ENCODE data around the gene WWP2.

Gene WWP2

GRCh38 chr16:69799611-69800031 lies 37.5 kb downstream of the WWP2 start:
- Histone ChIP-seq H3K4me1 (ENCODE audit: control insufficient read depth, insufficient read depth, low read length) (no peaks in the 10 kb centered on the region), H3K9me3 (ENCODE audit: control insufficient read depth, insufficient read depth, low read depth, low read length) (no peaks in the 10 kb centered on the region), H3K4me3 (ENCODE audit: low read depth, low read length) (no peak overlapping the region), H3K36me3 (ENCODE audit: control insufficient read depth in 2 of 2, insufficient read depth in 1 of 2, low read length in 2 of 2) (peaks cover 0 to 15% of the 10 kb centered on the region in 2 experiments; a peak in 2 of 3 replicates), H3K27ac (ENCODE audit: extremely low read depth, low read depth, low read length) (no peak overlapping the region)
- ChIA-PET CTCF (interaction anchor here (0.6 to 6.5 kb wide), 2 partner anchors 49 to 131 kb away, joined by 3 to 81 read pairs; no protein-coding TSS in a partner anchor), POLR2A (no interaction called here)
- TF ChIP-seq ZNF169 (tag by site-specific recombination; IDR thresholded peaks at IDR 0.05) (no peak), ZNF157 (tag by site-specific recombination; IDR thresholded peaks at IDR 0.05) (no peak), ZNF518A (tag by site-specific recombination; conservative IDR thresholded peaks at IDR 0.05; ENCODE audit: low read depth) (no peak), ZNF560 (tag by site-specific recombination; IDR thresholded peaks at IDR 0.05; ENCODE audit: borderline replicate concordance) (no peak), SCRT1 (tag by site-specific recombination; IDR thresholded peaks at IDR 0.05; ENCODE audit: borderline replicate concordance) (no peak), ZFP41 (tag by site-specific recombination; IDR thresholded peaks at IDR 0.05; ENCODE audit: borderline replicate concordance) (no peak), ZNF121 (tag by site-specific recombination; IDR thresholded peaks at IDR 0.05) (no peak), ZNF354C (tag by site-specific recombination; IDR thresholded peaks at IDR 0.05; ENCODE audit: borderline replicate concordance, low read depth) (no peak), ZNF626 (tag by site-specific recombination; IDR thresholded peaks at IDR 0.05) (no peak)
- TF ChIP-seq, protein P1, sequence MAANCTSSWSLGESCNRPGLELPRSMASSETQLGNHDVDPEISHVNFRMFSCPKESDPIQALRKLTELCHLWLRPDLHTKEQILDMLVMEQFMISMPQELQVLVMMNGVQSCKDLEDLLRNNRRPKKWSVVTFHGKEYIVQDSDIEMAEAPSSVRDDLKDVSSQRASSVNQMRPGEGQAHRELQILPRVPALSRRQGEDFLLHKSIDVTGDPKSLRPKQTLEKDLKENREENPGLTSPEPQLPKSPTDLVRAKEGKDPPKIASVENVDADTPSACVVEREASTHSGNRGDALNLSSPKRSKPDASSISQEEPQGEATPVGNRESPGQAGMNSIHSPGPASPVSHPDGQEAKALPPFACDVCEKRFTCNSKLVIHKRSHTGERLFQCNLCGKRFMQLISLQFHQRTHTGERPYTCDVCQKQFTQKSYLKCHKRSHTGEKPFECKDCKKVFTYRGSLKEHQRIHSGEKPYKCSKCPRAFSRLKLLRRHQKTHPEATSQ (tag by site-specific recombination; IDR thresholded peaks at IDR 0.05), result no peak

DNA sequence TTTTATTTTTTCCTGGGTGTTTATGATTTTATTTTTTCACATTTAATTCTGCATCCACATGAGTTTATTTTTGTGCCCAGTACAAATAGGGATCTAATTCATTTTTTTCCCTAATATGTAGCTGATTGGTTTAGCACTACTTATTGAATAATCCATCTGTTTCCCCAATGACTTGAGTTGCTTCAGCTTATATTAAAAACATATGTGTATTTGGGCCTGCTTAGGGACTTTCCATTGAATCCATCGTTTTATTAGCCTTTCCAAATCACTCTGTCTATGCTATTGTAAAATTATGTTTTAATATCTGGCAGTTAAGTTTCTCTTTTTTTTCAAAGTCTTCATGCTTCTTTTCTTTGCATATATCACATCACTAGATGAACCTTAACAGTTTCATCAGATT lies 42.2 kb downstream of the WWP2 start:
- Histone ChIP-seq H3K27ac (ENCODE audit: extremely low read depth, low read depth, low read length) (no peak overlapping the region), H3K36me3 (ENCODE audit: control insufficient read depth in 2 of 2, insufficient read depth in 1 of 2, low read length in 2 of 2) (peaks cover 7 to 8% of the 10 kb centered on the region in 2 experiments; a peak in 2 of 3 replicates), H3K9me3 (ENCODE audit: control insufficient read depth, insufficient read depth, low read depth, low read length) (no peaks in the 10 kb centered on the region), H3K4me1 (ENCODE audit: control insufficient read depth, insufficient read depth, low read length) (no peaks in the 10 kb centered on the region), H3K4me3 (ENCODE audit: low read depth, low read length) (no peak overlapping the region)
- ChIA-PET CTCF (no interaction called here), POLR2A (no interaction called here)
- TF ChIP-seq ZNF433 (tag by site-specific recombination; IDR thresholded peaks at IDR 0.05; ENCODE audit: low read depth) (no peak), ZNF660 (tag by site-specific recombination; IDR thresholded peaks at IDR 0.05) (no peak), ZNF239 (tag by site-specific recombination; IDR thresholded peaks at IDR 0.05) (no peak), ZBTB21 (tag by site-specific recombination; IDR thresholded peaks at IDR 0.05) (no peak), ZNF311 (tag by site-specific recombination; IDR thresholded peaks at IDR 0.05; ENCODE audit: borderline replicate concordance) (no peak), WT1 (tag by site-specific recombination; IDR thresholded peaks at IDR 0.05) (no peak), PATZ1 (tag by site-specific recombination; IDR thresholded peaks at IDR 0.05) (no peak), ZFP69B (tag by site-specific recombination; IDR thresholded peaks at IDR 0.05) (no peak)
- TF ChIP-seq, protein P2, sequence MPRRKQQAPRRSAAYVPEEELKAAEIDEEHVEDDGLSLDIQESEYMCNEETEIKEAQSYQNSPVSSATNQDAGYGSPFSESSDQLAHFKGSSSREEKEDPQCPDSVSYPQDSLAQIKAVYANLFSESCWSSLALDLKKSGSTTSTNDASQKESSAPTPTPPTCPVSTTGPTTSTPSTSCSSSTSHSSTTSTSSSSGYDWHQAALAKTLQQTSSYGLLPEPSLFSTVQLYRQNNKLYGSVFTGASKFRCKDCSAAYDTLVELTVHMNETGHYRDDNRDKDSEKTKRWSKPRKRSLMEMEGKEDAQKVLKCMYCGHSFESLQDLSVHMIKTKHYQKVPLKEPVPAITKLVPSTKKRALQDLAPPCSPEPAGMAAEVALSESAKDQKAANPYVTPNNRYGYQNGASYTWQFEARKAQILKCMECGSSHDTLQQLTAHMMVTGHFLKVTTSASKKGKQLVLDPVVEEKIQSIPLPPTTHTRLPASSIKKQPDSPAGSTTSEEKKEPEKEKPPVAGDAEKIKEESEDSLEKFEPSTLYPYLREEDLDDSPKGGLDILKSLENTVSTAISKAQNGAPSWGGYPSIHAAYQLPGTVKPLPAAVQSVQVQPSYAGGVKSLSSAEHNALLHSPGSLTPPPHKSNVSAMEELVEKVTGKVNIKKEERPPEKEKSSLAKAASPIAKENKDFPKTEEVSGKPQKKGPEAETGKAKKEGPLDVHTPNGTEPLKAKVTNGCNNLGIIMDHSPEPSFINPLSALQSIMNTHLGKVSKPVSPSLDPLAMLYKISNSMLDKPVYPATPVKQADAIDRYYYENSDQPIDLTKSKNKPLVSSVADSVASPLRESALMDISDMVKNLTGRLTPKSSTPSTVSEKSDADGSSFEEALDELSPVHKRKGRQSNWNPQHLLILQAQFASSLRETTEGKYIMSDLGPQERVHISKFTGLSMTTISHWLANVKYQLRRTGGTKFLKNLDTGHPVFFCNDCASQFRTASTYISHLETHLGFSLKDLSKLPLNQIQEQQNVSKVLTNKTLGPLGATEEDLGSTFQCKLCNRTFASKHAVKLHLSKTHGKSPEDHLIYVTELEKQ (tag by site-specific recombination; IDR thresholded peaks at IDR 0.05; ENCODE audit: borderline replicate concordance), result no peak

All from HEK293 (cell line).